Measurements from ENCODE around the gene ITGB6.

Gene ITGB6

GRCh38 chr2:160076914-160077313, 123.2 kb downstream of the ITGB6 start:
- no peak overlapping the region for H3K4me3 ChIP-seq (replicated peaks; ENCODE audit: insufficient read depth, low read length)
- no peak overlapping the region; the same call in 1 of the 2 replicates for H3K27ac ChIP-seq (replicated peaks)
- TF ChIP-seq SPI1 (IDR thresholded peaks at IDR 0.05; ENCODE audit: borderline replicate concordance, low read depth) (peak; percentile 4; the same call in 1 of the 2 replicates), REST (IDR thresholded peaks at IDR 0.05; ENCODE audit: insufficient replicate concordance, low read depth) (no peak)
- peak in 1 of 2 experiments; percentile 9 for DNase-seq (ENCODE audit: low read depth in 1 of 2, low spot score in 1 of 2)
- no peaks in the 10 kb centered on the region for H3K27me3 ChIP-seq (ENCODE audit: insufficient read depth, poor library complexity, severe bottlenecking)

- no peak for DNase-seq (ENCODE audit: low read depth in 1 of 2, low spot score in 1 of 2)
- TF ChIP-seq CTCF (IDR thresholded peaks at IDR 0.05; ENCODE audit: insufficient read depth, low read length) (no peak), REST (IDR thresholded peaks at IDR 0.05; ENCODE audit: insufficient replicate concordance, low read depth) (no peak), SPI1 (IDR thresholded peaks at IDR 0.05; ENCODE audit: borderline replicate concordance, low read depth) (no peak), GABPA (IDR thresholded peaks at IDR 0.05; ENCODE audit: low read depth) (no peak), POLR2AphosphoS5 (IDR thresholded peaks at IDR 0.05; ENCODE audit: low read depth) (no peak)
- Histone ChIP-seq H3K27me3 (ENCODE audit: insufficient read depth, poor library complexity, severe bottlenecking) (no peaks in the 10 kb centered on the region), H3K4me3 (replicated peaks; ENCODE audit: insufficient read depth, low read length) (no peak overlapping the region), H3K27ac (replicated peaks) (no peak overlapping the region)
These were observed 123.8 kb downstream of the ITGB6 start for GRCh38 chr2:160076241-160076640.

GRCh38 chr2:160075171-160075570, 124.9 kb downstream of the ITGB6 start:
- Histone ChIP-seq H3K27me3 (ENCODE audit: insufficient read depth, poor library complexity, severe bottlenecking) (no peaks in the 10 kb centered on the region), H3K27ac (replicated peaks) (no peak overlapping the region), H3K4me3 (replicated peaks; ENCODE audit: insufficient read depth, low read length) (no peak overlapping the region)
- DNase-seq (ENCODE audit: low read depth in 1 of 2, low spot score in 1 of 2), result no peak
- TF ChIP-seq SPI1 (IDR thresholded peaks at IDR 0.05; ENCODE audit: borderline replicate concordance, low read depth), result no peak
- TF ChIP-seq GABPA (IDR thresholded peaks at IDR 0.05; ENCODE audit: low read depth), result no peak

- TF ChIP-seq REST (IDR thresholded peaks at IDR 0.05; ENCODE audit: insufficient replicate concordance, low read depth) (no peak), SPI1 (IDR thresholded peaks at IDR 0.05; ENCODE audit: borderline replicate concordance, low read depth) (no peak), GABPA (IDR thresholded peaks at IDR 0.05; ENCODE audit: low read depth) (no peak), POLR2AphosphoS5 (IDR thresholded peaks at IDR 0.05; ENCODE audit: low read depth) (no peak), CTCF (IDR thresholded peaks at IDR 0.05; ENCODE audit: insufficient read depth, low read length) (no peak)
- no peaks in the 10 kb centered on the region for H3K27me3 ChIP-seq (ENCODE audit: insufficient read depth, poor library complexity, severe bottlenecking)
These were observed 126.7 kb downstream of the ITGB6 start for GRCh38 chr2:160073284-160073888.

More at GRCh38 chr2:160073284-160073888, 126.7 kb downstream of the ITGB6 start:
- H3K27ac ChIP-seq (replicated peaks), result no peak overlapping the region
- no peak for DNase-seq (ENCODE audit: low read depth in 1 of 2, low spot score in 1 of 2)
- H3K4me3 ChIP-seq (replicated peaks; ENCODE audit: insufficient read depth, low read length), result no peak overlapping the region
